Endothelial cell of umbilical vein (primary cell): ENCODE results near the gene SHMT1.

Experiments used
- CTCF ChIP-seq, 2 donors: IDR thresholded peaks; 1 replicate in 1 of 2; 2 replicates in 1 of 2; pipeline ENCODE4 v1.5.1; 2011; ENCODE audit warnings: low read length in 2 of 2, mild to moderate bottlenecking in 2 of 2, moderate library complexity in 2 of 2, control low read depth in 1 of 2, inconsistent platforms in 1 of 2, low read depth in 1 of 2; ENCODE audit not compliant: insufficient read depth in 1 of 2; ENCODE audit errors: extremely low read depth in 1 of 2
- POLR2A ChIP-seq: IDR thresholded peaks from 2 replicates; pipeline ENCODE4 v1.6.1; 2012; ENCODE audit warnings: low read depth, mild to moderate bottlenecking, control low read depth, low read length
- POLR2AphosphoS5 ChIP-seq: IDR thresholded peaks from 2 replicates; pipeline ENCODE4 v1.6.1; 2012; ENCODE audit warnings: low read depth, mild to moderate bottlenecking, control low read depth, low read length, moderate library complexity; ENCODE audit not compliant: insufficient read depth

GRCh38 chr17:18353541-18353940 is 9.8 kb downstream of the SHMT1 start:
- TF ChIP-seq POLR2AphosphoS5 (no peak), CTCF (IDR thresholded peaks at IDR 0.05; ENCODE audit: extremely low read depth in 1 of 2, insufficient read depth in 1 of 2, low read depth in 1 of 2, low read length in 2 of 2) (no peak), POLR2A (no peak)
